SU-DHL-6 (cell line): Measurements from ENCODE around the gene MKRN2.

ENCODE experiments used
- EZH2phosphoT487 ChIP-seq: fragments of 200-600 bp; sonication (generic), shearing (Covaris generic); conservative IDR thresholded peaks from 2 replicates; pipeline ENCODE4 v1.6.1; 2018; ENCODE audit warnings: mild to moderate bottlenecking, antibody characterized with exemption, low read length, moderate library complexity, mixed read lengths
- TF ChIP-seq, protein P1 (sequence below): fragments of 200-600 bp; sonication (generic); IDR thresholded peaks from one replicate; pipeline ENCODE4 v1.5.1; 2017; ENCODE audit warnings: antibody characterized with exemption, mild to moderate bottlenecking, low read length, moderate library complexity; ENCODE audit not compliant: insufficient read depth, poor library complexity, severe bottlenecking

DNA sequence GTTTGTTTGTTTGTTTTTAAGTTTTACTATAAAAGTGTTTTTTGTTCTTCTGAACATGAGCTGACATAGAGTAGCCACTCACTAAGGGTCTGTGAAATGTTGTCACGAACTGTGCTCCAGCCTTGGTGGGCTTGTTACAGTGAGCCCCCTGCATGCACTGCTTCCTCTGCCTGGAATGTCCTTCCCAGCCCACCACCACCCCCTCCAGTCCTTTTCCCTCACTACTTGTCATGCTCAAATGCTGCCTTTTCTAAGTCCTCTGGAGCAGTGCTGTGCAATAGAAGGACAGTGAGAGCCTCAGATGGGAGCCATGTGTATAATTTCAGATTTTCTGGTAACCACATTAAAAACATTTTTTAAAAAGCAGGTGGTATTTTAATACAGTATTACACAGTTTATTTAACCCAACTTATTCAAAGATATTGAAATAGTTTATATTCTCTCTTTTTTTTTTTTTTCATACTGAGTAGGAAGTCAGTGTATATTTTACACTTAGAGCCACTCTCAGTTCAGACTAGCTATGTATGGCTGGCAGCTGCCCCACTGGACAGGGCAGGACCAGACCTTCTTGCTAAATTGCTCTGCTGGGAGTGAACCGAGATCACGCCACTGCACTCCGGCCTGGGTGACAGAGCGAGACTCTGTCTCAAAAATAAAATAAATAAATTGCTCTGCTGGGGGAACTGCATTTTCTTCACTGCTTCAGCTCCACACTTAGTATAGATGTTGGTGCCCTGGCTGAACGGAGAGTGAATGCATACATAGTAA is 38.4 kb upstream of the MKRN2 start:
- TF ChIP-seq, protein P1, sequence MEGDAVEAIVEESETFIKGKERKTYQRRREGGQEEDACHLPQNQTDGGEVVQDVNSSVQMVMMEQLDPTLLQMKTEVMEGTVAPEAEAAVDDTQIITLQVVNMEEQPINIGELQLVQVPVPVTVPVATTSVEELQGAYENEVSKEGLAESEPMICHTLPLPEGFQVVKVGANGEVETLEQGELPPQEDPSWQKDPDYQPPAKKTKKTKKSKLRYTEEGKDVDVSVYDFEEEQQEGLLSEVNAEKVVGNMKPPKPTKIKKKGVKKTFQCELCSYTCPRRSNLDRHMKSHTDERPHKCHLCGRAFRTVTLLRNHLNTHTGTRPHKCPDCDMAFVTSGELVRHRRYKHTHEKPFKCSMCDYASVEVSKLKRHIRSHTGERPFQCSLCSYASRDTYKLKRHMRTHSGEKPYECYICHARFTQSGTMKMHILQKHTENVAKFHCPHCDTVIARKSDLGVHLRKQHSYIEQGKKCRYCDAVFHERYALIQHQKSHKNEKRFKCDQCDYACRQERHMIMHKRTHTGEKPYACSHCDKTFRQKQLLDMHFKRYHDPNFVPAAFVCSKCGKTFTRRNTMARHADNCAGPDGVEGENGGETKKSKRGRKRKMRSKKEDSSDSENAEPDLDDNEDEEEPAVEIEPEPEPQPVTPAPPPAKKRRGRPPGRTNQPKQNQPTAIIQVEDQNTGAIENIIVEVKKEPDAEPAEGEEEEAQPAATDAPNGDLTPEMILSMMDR: no peak
- TF ChIP-seq EZH2phosphoT487: no peak
